IPS-20b (cell line): ENCODE results near the gene TRAIP.

Source experiments
- H3K27ac ChIP-seq: one replicate; pipeline ENCODE4 v1.5.1; 2013; ENCODE audit warnings: low read length
- H3K27me3 ChIP-seq: 2 replicates; pipeline ENCODE4 v1.6.1; 2013; ENCODE audit warnings: mild to moderate bottlenecking, low read length, inconsistent platforms; ENCODE audit not compliant: insufficient read depth
- H3K36me3 ChIP-seq: 2 replicates; pipeline ENCODE4 v1.6.1; 2013; ENCODE audit warnings: low read depth, mild to moderate bottlenecking, inconsistent platforms, low read length, moderate library complexity; ENCODE audit not compliant: insufficient read depth
- H3K4me1 ChIP-seq: 2 replicates; pipeline ENCODE4 v1.6.1; 2013; ENCODE audit warnings: mild to moderate bottlenecking, control low read depth, inconsistent platforms, low read length, moderate library complexity; ENCODE audit not compliant: insufficient read depth
- H3K4me3 ChIP-seq: 2 replicates; pipeline ENCODE4 v1.5.1; 2013; ENCODE audit warnings: mild to moderate bottlenecking, low read length, inconsistent platforms
- H3K9ac ChIP-seq: 2 replicates; pipeline ENCODE4 v1.6.1; 2013; ENCODE audit warnings: low read depth, mild to moderate bottlenecking, inconsistent platforms, low read length, moderate library complexity
- H3K9me3 ChIP-seq: 2 replicates; pipeline ENCODE4 v1.6.1; 2013; ENCODE audit warnings: mild to moderate bottlenecking, low read depth, low read length, inconsistent platforms; ENCODE audit not compliant: insufficient read depth

TRAIP gene

GRCh38 chr3:49895791-49896190 is 39.4 kb upstream of the TRAIP start:
- no peaks in the 10 kb centered on the region for H3K4me1 ChIP-seq
- H3K9me3 ChIP-seq = no peaks in the 10 kb centered on the region

GRCh38 chr3:49889296-49889695 is 32.9 kb upstream of the TRAIP start:
- H3K4me3 ChIP-seq = no peak overlapping the region
- no peaks in the 10 kb centered on the region for H3K36me3 ChIP-seq
- H3K9ac ChIP-seq = no peak overlapping the region
- no peak overlapping the region for H3K27ac ChIP-seq
- H3K9me3 ChIP-seq = no peaks in the 10 kb centered on the region
- H3K27me3 ChIP-seq = no peaks in the 10 kb centered on the region
- H3K4me1 ChIP-seq = no peaks in the 10 kb centered on the region

More at GRCh38 chr3:49895791-49896190, 39.4 kb upstream of the TRAIP start:
- no peaks in the 10 kb centered on the region for H3K36me3 ChIP-seq
- no peak overlapping the region for H3K4me3 ChIP-seq
- no peak overlapping the region for H3K27ac ChIP-seq
- no peaks in the 10 kb centered on the region for H3K27me3 ChIP-seq
- H3K9ac ChIP-seq = no peak overlapping the region

DNA sequence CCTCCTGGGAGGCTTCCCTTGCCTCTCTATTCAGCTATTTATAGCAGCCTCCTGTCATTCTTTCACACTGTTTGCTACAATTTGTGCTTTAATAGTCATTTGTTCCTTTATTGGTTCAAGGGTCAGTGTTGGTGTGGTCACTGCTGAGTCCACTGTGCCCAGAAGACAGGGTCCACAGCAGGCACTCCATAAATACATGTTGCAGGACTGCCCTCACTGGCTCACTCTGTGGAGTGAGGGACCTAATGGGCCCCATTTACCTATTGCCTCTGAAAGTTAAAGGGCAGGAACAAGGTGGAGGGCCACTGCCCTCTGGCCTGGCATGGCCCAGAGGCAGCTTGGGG is 30.5 kb upstream of the TRAIP start:
- Histone ChIP-seq H3K4me3 (no peak overlapping the region), H3K9ac (no peak overlapping the region), H3K27me3 (no peaks in the 10 kb centered on the region), H3K36me3 (no peaks in the 10 kb centered on the region), H3K4me1 (peaks cover 2% of the 10 kb centered on the region; the same call in 1 of the 2 replicates), H3K27ac (no peak overlapping the region), H3K9me3 (no peaks in the 10 kb centered on the region)

DNA sequence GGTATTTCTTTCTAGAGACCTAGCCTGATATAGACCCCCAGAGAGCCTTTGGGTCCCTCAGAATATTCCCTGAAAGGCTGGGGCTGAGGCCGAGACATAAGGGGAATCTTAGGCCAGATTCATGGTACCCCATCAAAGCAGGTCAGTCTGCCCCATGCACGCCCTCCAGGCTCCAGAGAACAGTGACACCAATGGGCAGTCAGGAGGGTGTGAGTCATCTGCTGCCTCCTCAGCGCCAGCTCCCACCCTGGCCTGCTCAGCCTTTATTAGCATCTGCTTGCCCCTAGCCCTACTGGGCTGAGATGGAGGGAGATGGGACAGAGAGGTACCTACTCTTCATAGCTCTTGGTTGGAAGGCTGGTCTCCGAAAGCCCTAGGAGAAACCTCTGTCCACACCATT is 27.6 kb upstream of the TRAIP start:
- Histone ChIP-seq H3K4me1 (peaks cover 17% of the 10 kb centered on the region; the same call in 1 of the 2 replicates), H3K4me3 (no peak overlapping the region), H3K27me3 (no peaks in the 10 kb centered on the region), H3K9ac (no peak overlapping the region), H3K9me3 (no peaks in the 10 kb centered on the region), H3K27ac (no peak overlapping the region), H3K36me3 (no peaks in the 10 kb centered on the region)

- no peak overlapping the region for H3K9ac ChIP-seq
- no peaks in the 10 kb centered on the region for H3K27me3 ChIP-seq
- no peaks in the 10 kb centered on the region for H3K9me3 ChIP-seq
- no peaks in the 10 kb centered on the region for H3K36me3 ChIP-seq
- peaks cover 17% of the 10 kb centered on the region; the same call in 1 of the 2 replicates for H3K4me1 ChIP-seq
- H3K27ac ChIP-seq = no peak overlapping the region
- no peak overlapping the region for H3K4me3 ChIP-seq
These were observed 25.8 kb upstream of the TRAIP start for GRCh38 chr3:49882166-49882565.

GRCh38 chr3:49880581-49881315 is 24.4 kb upstream of the TRAIP start:
- Histone ChIP-seq H3K36me3 (no peaks in the 10 kb centered on the region), H3K27me3 (no peaks in the 10 kb centered on the region), H3K9ac (peak overlapping the region; percentile 11; the same call in 1 of the 2 replicates), H3K27ac (peak overlapping the region; percentile 32), H3K4me3 (peak overlapping the region; percentile 21; the same call in 1 of the 2 replicates), H3K4me1 (peaks cover 17% of the 10 kb centered on the region; the same call in 1 of the 2 replicates), H3K9me3 (no peaks in the 10 kb centered on the region)

DNA sequence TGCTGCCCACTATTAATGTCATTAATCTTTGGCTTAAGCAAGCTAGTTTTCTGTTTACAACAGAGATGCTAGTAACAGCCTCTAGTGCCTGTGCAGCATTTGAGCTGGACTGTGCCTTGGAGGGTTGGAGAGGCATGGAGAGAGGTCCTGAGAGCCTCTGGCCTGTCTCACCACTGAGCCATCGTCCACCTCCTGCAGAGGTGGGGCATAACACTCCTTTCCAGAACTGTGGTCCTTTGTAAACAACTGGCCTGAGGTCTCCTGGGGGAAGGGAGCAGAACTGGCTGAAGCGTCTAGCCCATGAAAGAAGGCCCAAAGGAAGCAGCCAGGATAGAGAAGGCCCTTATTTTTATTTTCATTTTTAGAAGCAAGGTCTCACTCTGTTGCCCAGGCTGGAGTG is 23.4 kb upstream of the TRAIP start:
- Histone ChIP-seq H3K9ac (no peak overlapping the region), H3K9me3 (no peaks in the 10 kb centered on the region), H3K4me3 (no peak overlapping the region), H3K27me3 (no peaks in the 10 kb centered on the region), H3K36me3 (no peaks in the 10 kb centered on the region), H3K4me1 (peaks cover 17% of the 10 kb centered on the region; the same call in 1 of the 2 replicates), H3K27ac (no peak overlapping the region)

GRCh38 chr3:49878686-49879085 is 22.3 kb upstream of the TRAIP start:
- Histone ChIP-seq H3K4me3 (no peak overlapping the region), H3K9ac (no peak overlapping the region), H3K4me1 (peaks cover 17% of the 10 kb centered on the region; the same call in 1 of the 2 replicates), H3K27ac (no peak overlapping the region), H3K27me3 (no peaks in the 10 kb centered on the region), H3K36me3 (no peaks in the 10 kb centered on the region), H3K9me3 (no peaks in the 10 kb centered on the region)

DNA sequence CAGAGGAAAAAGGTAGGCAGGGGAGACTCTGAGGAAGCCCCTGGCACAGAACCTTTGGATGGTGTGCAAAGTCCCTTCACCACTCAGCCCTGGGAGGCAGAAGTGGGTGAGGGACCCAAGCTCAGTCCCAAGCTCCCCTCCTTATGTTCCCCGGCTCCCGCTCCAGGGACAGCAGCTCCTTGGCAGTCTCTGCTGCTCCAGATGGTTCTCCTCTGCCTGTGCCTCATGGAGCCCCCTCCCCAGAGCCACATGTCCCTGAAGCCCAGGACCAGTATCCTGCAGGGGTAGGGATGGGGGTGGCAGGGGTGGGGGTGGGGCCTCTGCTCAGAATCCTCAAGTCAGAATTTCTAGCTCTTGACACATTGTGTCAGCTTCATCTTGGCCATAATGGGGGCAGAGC is 21.4 kb upstream of the TRAIP start:
- no peak overlapping the region for H3K9ac ChIP-seq
- H3K4me3 ChIP-seq = no peak overlapping the region
- peaks cover 17% of the 10 kb centered on the region; the same call in 1 of the 2 replicates for H3K4me1 ChIP-seq
- H3K27me3 ChIP-seq = no peaks in the 10 kb centered on the region
- H3K27ac ChIP-seq = no peak overlapping the region
- H3K9me3 ChIP-seq = no peaks in the 10 kb centered on the region
- no peaks in the 10 kb centered on the region for H3K36me3 ChIP-seq

DNA sequence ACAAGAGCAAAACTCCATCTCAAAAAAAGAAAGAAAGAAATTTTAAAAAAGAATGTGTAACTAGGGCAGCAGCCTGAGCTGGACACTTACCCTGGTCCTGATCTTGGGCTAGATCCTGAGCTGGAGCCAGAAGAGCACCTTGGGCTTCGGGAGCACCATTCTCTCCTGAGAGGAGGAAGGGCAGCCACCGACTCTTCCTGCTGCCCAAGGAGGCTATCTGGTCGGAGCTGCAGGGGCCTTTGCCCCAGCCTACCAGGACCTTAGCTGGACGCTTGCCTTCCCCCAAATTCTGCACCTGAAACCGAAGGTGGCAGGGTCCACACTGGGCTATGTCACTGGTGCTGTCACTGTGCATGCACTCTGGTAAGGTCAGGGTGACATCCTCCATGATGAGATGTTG is 20.2 kb upstream of the TRAIP start:
- Histone ChIP-seq H3K9ac (no peak overlapping the region), H3K4me1 (peaks cover 12% of the 10 kb centered on the region; the same call in 1 of the 2 replicates), H3K27ac (no peak overlapping the region), H3K36me3 (no peaks in the 10 kb centered on the region), H3K4me3 (no peak overlapping the region), H3K27me3 (peaks cover 4% of the 10 kb centered on the region; the same call in 1 of the 2 replicates), H3K9me3 (no peaks in the 10 kb centered on the region)

- no peak overlapping the region for H3K9ac ChIP-seq
- H3K36me3 ChIP-seq = no peaks in the 10 kb centered on the region
- no peak overlapping the region for H3K4me3 ChIP-seq
- H3K9me3 ChIP-seq = no peaks in the 10 kb centered on the region
- H3K4me1 ChIP-seq = peaks cover 5% of the 10 kb centered on the region
- H3K27me3 ChIP-seq = peaks cover 21% of the 10 kb centered on the region
- no peak overlapping the region for H3K27ac ChIP-seq
These were observed 17.3 kb upstream of the TRAIP start for GRCh38 chr3:49873623-49874022.

DNA sequence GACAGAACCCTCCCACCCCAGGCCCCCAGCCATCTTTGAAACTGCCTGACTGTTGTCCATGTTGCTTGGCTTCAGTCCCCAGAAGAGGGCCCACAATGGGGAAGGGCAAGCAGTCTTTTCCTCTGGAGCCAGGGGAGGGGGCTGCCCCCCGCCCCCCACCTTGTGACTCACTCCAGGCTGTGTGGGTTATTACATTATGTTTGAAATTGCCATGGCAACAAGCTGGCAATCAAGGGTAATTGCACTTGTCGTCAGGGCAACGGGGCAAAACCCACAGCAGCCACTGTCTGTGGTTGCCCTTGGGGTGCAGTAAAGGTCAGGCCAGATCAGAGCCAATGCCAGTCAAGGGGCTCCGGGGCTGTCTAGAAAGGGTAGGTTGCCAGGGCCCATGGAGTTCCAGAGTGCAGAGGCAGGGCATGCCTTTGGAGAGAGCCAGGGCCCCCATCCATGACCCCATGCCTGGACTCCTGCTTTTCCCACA is 16.5 kb upstream of the TRAIP start:
- Histone ChIP-seq H3K9ac (no peak overlapping the region), H3K4me3 (no peak overlapping the region), H3K4me1 (peaks cover 13% of the 10 kb centered on the region), H3K27ac (no peak overlapping the region), H3K9me3 (no peaks in the 10 kb centered on the region), H3K36me3 (no peaks in the 10 kb centered on the region), H3K27me3 (peaks cover 21% of the 10 kb centered on the region)
